GM12878 (cell line): ENCODE measurements around the gene CLEC16A. TPM values are rescaled to one million over a fixed set of nuclear protein-coding genes. Genes with fewer than 3 reads are reported as not detected.

Source experiments
- ATAC-seq: fragments of 200-7000 bp; cut with Tn5 transposase; 3 replicates; pipeline ENCODE4 v1.9.1; 2020; ENCODE audit warnings: mild to moderate bottlenecking, moderate library complexity
- BruUV-seq: library from RNA; stranded (reverse); fragments of 400-500 nt; replicated peaks from 2 replicates; lab custom pipeline; 2021; lab: Mats Ljungman, UMichigan
- CTCF ChIA-PET: fragments of 300-600 bp; sonication (Branson Sonifier 250); formaldehyde crosslinking; extraction: SDS; loops from one replicate; lab custom pipeline; 2021; ENCODE audit warnings: inconsistent platforms; lab: Yijun Ruan, JAX
- POLR2A ChIA-PET: fragments of 350-600 bp; formaldehyde crosslinking; extraction: SDS; loops from one replicate; lab custom pipeline; 2021; ENCODE audit warnings: inconsistent platforms; lab: Charles Lee
- RAD21 ChIA-PET: fragments of 300-600 bp; sonication (Branson Sonifier 250); formaldehyde crosslinking; loops from one replicate; lab custom pipeline; 2023; ENCODE audit warnings: antibody characterized with exemption; ENCODE audit not compliant: unreplicated experiment; lab: Charles Lee
- SMC1A ChIA-PET: fragments of 300-600 bp; sonication (Branson Sonifier 250); formaldehyde crosslinking; loops from one replicate; lab custom pipeline; 2023; ENCODE audit not compliant: unreplicated experiment, uncharacterized antibody; lab: Charles Lee
- DNase-seq: peaks from one replicate; pipeline ENCODE4 v3.0.0-alpha.2; 2011; ENCODE audit warnings: low read depth, low spot score
- FAIRE-seq: peaks from 3 replicates; lab custom pipeline; 2011; peaks lifted over from hg19 to GRCh38; lab: Jason Lieb, UNC
- H2AFZ ChIP-seq: 2 replicates; pipeline ENCODE4 v1.6.0; 2011; ENCODE audit warnings: low read depth, low read length, control low read depth; ENCODE audit not compliant: control insufficient read depth
- H3K27ac ChIP-seq: 2 replicates; pipeline ENCODE4 v1.5.1; 2011; ENCODE audit warnings: control low read depth; ENCODE audit not compliant: control insufficient read depth, insufficient read depth
- H3K27me3 ChIP-seq, 2 experiments: replicated peaks in 1 of 2; 2 replicates each; pipeline versions ENCODE4 v1.6.0 to v1.6.1; 2011; ENCODE audit warnings: low read length in 1 of 2; ENCODE audit not compliant: control insufficient read depth in 2 of 2, insufficient read depth in 2 of 2
- H3K36me3 ChIP-seq, 2 experiments: 2 replicates each; pipeline ENCODE4 v1.5.1; 2011; ENCODE audit warnings: low read length in 1 of 2; ENCODE audit not compliant: control insufficient read depth in 2 of 2, insufficient read depth in 2 of 2
- H3K4me1 ChIP-seq: 2 replicates; pipeline ENCODE4 v1.6.1; 2011; ENCODE audit warnings: mild to moderate bottlenecking, low read length, moderate library complexity, mixed read lengths; ENCODE audit not compliant: control insufficient read depth, insufficient read depth
- H3K4me2 ChIP-seq: 2 replicates; pipeline ENCODE4 v1.6.0; 2011; ENCODE audit warnings: control low read depth; ENCODE audit not compliant: control insufficient read depth, insufficient read depth
- H3K4me3 ChIP-seq: fragments of 200-600 bp; sonication (generic); 2 replicates; pipeline ENCODE4 v1.5.1; 2016
- H3K79me2 ChIP-seq: 2 replicates; pipeline ENCODE4 v1.6.0; 2011; ENCODE audit warnings: low read length; ENCODE audit not compliant: control insufficient read depth, insufficient read depth
- H3K9ac ChIP-seq: 2 replicates; pipeline ENCODE4 v1.8.0; 2011; ENCODE audit warnings: low read length, control low read depth, mixed read lengths; ENCODE audit not compliant: control insufficient read depth, insufficient read depth
- H3K9me3 ChIP-seq: replicated peaks from 3 replicates; pipeline ENCODE4 v1.5.1; 2011; ENCODE audit warnings: mild to moderate bottlenecking, low read length; ENCODE audit not compliant: control insufficient read depth, insufficient read depth
- H4K20me1 ChIP-seq: 2 replicates; pipeline ENCODE4 v1.6.0; 2011; ENCODE audit not compliant: control insufficient read depth, insufficient read depth
- EED ChIP-seq: sonication (generic); IDR thresholded peaks from 2 replicates; pipeline ENCODE4 v1.6.1; 2016; ENCODE audit warnings: antibody characterized with exemption, low read depth
- EP300 ChIP-seq, 2 experiments: fragments of 150-350 bp in 1 of 2; IDR thresholded peaks; 2 replicates each; pipeline ENCODE4 v1.6.1; 2011 to 2012; ENCODE audit warnings: low read depth in 2 of 2, low read length in 2 of 2, borderline replicate concordance in 1 of 2, improper control_type of control experiment in 1 of 2, inconsistent platforms in 1 of 2; ENCODE audit not compliant: control insufficient read depth in 1 of 2
- HDAC2 ChIP-seq: fragments of 200-600 bp; sonication (generic); IDR thresholded peaks from 2 replicates; pipeline ENCODE4 v1.6.1; 2017
- LARP7 ChIP-seq: fragments of 450-650 bp; IDR thresholded peaks from 2 replicates; pipeline ENCODE4 v1.6.1; 2017; ENCODE audit warnings: mild to moderate bottlenecking
- MTA2 ChIP-seq: fragments of 450-650 bp; IDR thresholded peaks from 2 replicates; pipeline ENCODE4 v1.6.1; 2016; ENCODE audit warnings: low read depth, mild to moderate bottlenecking, moderate library complexity
- MYC ChIP-seq: IDR thresholded peaks from 2 replicates; pipeline ENCODE4 v1.6.1; 2011; ENCODE audit warnings: mild to moderate bottlenecking, low read length, moderate library complexity, inconsistent platforms; ENCODE audit not compliant: insufficient read depth, insufficient replicate concordance, insufficient read length, severe bottlenecking
- PML ChIP-seq: IDR thresholded peaks from 2 replicates; pipeline ENCODE4 v1.6.1; 2012; ENCODE audit warnings: low read length, inconsistent platforms
- SIX5 ChIP-seq: IDR thresholded peaks from 2 replicates; pipeline ENCODE4 v1.6.1; 2011; ENCODE audit warnings: mild to moderate bottlenecking, low read depth, low read length, moderate library complexity; ENCODE audit not compliant: severe bottlenecking
- SUPT20H ChIP-seq: IDR thresholded peaks from 2 replicates; pipeline ENCODE4 v1.6.1; 2011; ENCODE audit warnings: low read depth, mild to moderate bottlenecking, low read length, moderate library complexity, borderline replicate concordance; ENCODE audit not compliant: control insufficient read depth
- ZBTB11 ChIP-seq: fragments of 450-650 bp; formaldehyde crosslinking; IDR thresholded peaks from 2 replicates; pipeline ENCODE4 v1.5.0; 2022; ENCODE audit warnings: mild to moderate bottlenecking, missing genetic modification characterization
- ZNF24 ChIP-seq: fragments of 450-650 bp; IDR thresholded peaks from 2 replicates; pipeline ENCODE4 v1.6.1; 2017; ENCODE audit warnings: antibody characterized with exemption, mild to moderate bottlenecking
- WGBS: methylation state at CpG from one replicate; pipeline ENCODE4 v1.1.6; 2016; ENCODE audit warnings: low lambda C conversion rate; ENCODE audit not compliant: insufficient replicate concordance, insufficient coverage; ENCODE audit errors: missing lambda C conversion rate; 5-methylcytosine and 5-hydroxymethylcytosine counted together
- in situ Hi-C: fragments of 300-500 bp; cut with MboI; formaldehyde crosslinking; loops from 9 replicates; pipeline ENCODE4 v1.14.3; 2018; ENCODE audit warnings: mixed read lengths
- intact Hi-C: fragments of 100-400 bp; cut with micrococcal nuclease; formaldehyde crosslinking; loops from one replicate; pipeline ENCODE4 v1.14.2; 2022; ENCODE audit not compliant: unreplicated experiment
- polyA plus RNA-seq, 11 experiments: library from polyadenylated mRNA; depleted of rRNA in 4 of 11; unstranded in 6 of 11; stranded (reverse) in 5 of 11; fragments of >200 nt; fragmentation: Nextera tagmentation in 4 of 11; fragmentation: Illumina TruSeq in 1 of 11; extraction: Ambion mirVana in 4 of 11; extraction: Trizol in 1 of 11; gene quantifications; 1 replicate in 1 of 11; 2 replicates in 10 of 11; pipeline versions ENCODE4 v1.2.1 to v1.2.3, GENCODE V29; 2011 to 2016; ENCODE audit warnings: inconsistent platforms in 2 of 11, missing spikeins in 2 of 11, low read depth in 1 of 11
- total RNA-seq, 4 experiments: library from RNA; depleted of rRNA in 3 of 4; stranded (reverse); fragments of >200 nt in 3 of 4; fragmentation: Illumina TruSeq in 1 of 4; extraction: Trizol in 1 of 4; gene quantifications; 2 replicates each; pipeline versions ENCODE4 v1.2.1 to v1.2.3, GENCODE V29; 2013 to 2021

CLEC16A gene
- total and polyA plus RNA-seq, 10 of the 15 experiments (the other 5 are each of a cell fraction or from before 2014, with no cell fraction given): 1.5 to 28.8 (median 19.2) TPM

GRCh38 chr16:11198375-11198774 is 254.0 kb downstream of the CLEC16A start:
- in situ Hi-C loops: no loop called here
- no peak overlapping the region for H3K4me2 ChIP-seq
- H3K36me3 ChIP-seq: no peaks in the 10 kb centered on the region
- no peaks in the 10 kb centered on the region for H4K20me1 ChIP-seq
- ChIA-PET RAD21 (interaction anchor here (9.3 kb wide), 1 partner anchor 16 kb away, joined by 86 read pairs; no protein-coding TSS in a partner anchor), POLR2A (interaction anchor here (0.6 to 0.8 kb wide), 2 partner anchors 11 to 16 kb away, joined by 3 read pairs; no protein-coding TSS in a partner anchor), SMC1A (interaction anchor here (1.0 kb wide), 1 partner anchor 174 kb away, joined by 3 read pairs; no protein-coding TSS in a partner anchor), CTCF (interaction anchor here (0.6 kb wide), 1 partner anchor 27 kb away, joined by 3 read pairs; no protein-coding TSS in a partner anchor)
- H3K9me3 ChIP-seq: no peaks in the 10 kb centered on the region
- no peak overlapping the region for H3K27ac ChIP-seq
- intact Hi-C loops: no loop called here
- no peak for DNase-seq
- no peak overlapping the region for H3K9ac ChIP-seq
- H3K27me3 ChIP-seq: no peaks in the 10 kb centered on the region
- H2AFZ ChIP-seq: no peak overlapping the region
- no TSS peak for BruUV-seq
- no peak overlapping the region for H3K4me3 ChIP-seq
- FAIRE-seq: no peak
- H3K79me2 ChIP-seq: no peaks in the 10 kb centered on the region
- 53% methylated on average over 5 of the region's 5 CpGs for WGBS
- H3K4me1 ChIP-seq: peaks cover 39% of the 10 kb centered on the region
- TF ChIP-seq ZNF24 (no peak), SIX5 (no peak), MTA2 (no peak), MYC (no peak), HDAC2 (no peak), EP300 (IDR thresholded peaks at IDR 0.05; ENCODE audit: borderline replicate concordance in 1 of 2, control insufficient read depth in 1 of 2, low read depth in 2 of 2, low read length in 2 of 2) (no peak), ZBTB11 (CRISPR knock-in tag) (no peak), LARP7 (no peak), EED (no peak), SUPT20H (no peak), PML (no peak)
- no peak for ATAC-seq
